Skeletal muscle satellite cell (primary cell): ENCODE results near the gene FGGY.

ENCODE experiments used
- H3K27me3 ChIP-seq: 2 replicates; pipeline ENCODE4 v1.7.0; 2013; ENCODE audit warnings: low read length; ENCODE audit not compliant: control insufficient read depth, insufficient read depth
- H3K36me3 ChIP-seq: 2 replicates; pipeline ENCODE4 v1.7.0; 2013; ENCODE audit warnings: mild to moderate bottlenecking, control low read depth, low read length; ENCODE audit not compliant: insufficient read depth
- H3K4me1 ChIP-seq: 2 replicates; pipeline ENCODE4 v1.7.0; 2013; ENCODE audit warnings: low read length; ENCODE audit not compliant: control insufficient read depth, insufficient read depth
- H3K4me2 ChIP-seq: 2 replicates; pipeline ENCODE4 v1.7.0; 2013; ENCODE audit warnings: mild to moderate bottlenecking, low read length
- H3K4me3 ChIP-seq: 2 replicates; pipeline ENCODE4 v1.7.0; 2013; ENCODE audit warnings: low read length
- H3K9ac ChIP-seq: 2 replicates; pipeline ENCODE4 v1.7.0; 2013; ENCODE audit warnings: mild to moderate bottlenecking, low read depth, low read length, moderate library complexity
- H3K9me3 ChIP-seq: replicated peaks from 2 replicates; pipeline ENCODE4 v1.7.0; 2013; ENCODE audit warnings: mild to moderate bottlenecking, control low read depth, low read length

The FGGY gene

DNA sequence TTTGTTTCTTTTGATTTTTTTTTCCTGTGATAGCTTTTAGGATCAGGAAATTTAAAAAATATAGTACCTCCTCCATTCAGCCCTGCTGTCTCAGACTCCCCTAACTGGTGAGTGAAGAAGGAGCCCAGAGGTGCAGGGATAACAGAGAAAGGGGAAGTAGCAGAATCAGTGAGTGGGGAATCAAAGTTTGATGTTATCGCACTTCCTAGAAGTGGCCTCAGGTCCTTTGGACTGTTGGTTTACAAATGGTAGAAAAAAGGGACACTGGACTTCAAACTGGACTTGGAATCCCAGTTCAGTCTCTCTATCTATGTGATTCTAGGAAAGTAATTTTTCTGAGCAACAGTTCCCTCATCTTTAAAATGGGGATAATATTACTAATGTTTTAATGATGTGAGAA, 99.5 kb downstream of the FGGY start:
- no peak overlapping the region for H3K4me3 ChIP-seq
- no peaks in the 10 kb centered on the region for H3K27me3 ChIP-seq
- no peak overlapping the region for H3K9ac ChIP-seq
- no peaks in the 10 kb centered on the region for H3K9me3 ChIP-seq
- H3K36me3 ChIP-seq: no peaks in the 10 kb centered on the region
- peaks cover 16% of the 10 kb centered on the region for H3K4me1 ChIP-seq
- no peak overlapping the region for H3K4me2 ChIP-seq

DNA sequence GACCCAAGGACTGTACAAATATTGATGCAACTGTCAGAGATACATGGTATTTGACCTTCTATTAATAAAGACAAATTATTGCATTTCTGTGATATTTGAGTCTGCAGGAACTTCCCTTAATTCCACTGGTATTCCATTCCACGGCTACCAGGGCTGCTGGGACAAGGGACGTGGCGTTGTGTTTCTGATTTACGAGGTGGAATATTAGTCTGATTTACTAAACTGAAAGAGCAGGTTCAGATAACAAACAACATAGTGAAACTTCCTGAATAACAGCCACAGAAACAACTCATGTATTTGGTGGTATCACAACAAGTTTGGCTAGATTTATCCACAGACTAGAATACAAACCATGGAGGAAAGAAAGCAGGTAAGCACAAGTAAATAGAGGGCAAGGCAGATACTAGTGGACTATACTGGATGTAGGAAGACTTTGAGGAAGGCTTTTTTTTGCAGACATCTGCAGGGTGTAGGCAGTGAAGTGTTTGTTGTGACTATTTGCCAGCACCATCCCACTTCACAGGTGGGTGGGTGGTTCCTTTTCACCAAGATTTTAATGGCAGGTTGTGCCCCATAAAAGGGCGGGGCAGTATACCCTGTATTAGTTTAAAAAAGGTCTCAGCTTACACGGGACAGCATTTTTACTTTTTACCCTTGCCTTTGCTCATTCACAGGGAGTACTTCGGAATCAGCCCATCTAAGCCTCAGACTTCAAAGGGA, 100.4 kb downstream of the FGGY start:
- no peaks in the 10 kb centered on the region for H3K9me3 ChIP-seq
- H3K4me1 ChIP-seq: peaks cover 21% of the 10 kb centered on the region
- H3K36me3 ChIP-seq: no peaks in the 10 kb centered on the region
- no peak overlapping the region for H3K9ac ChIP-seq
- H3K4me3 ChIP-seq: no peak overlapping the region
- H3K4me2 ChIP-seq: no peak overlapping the region
- H3K27me3 ChIP-seq: no peaks in the 10 kb centered on the region

DNA sequence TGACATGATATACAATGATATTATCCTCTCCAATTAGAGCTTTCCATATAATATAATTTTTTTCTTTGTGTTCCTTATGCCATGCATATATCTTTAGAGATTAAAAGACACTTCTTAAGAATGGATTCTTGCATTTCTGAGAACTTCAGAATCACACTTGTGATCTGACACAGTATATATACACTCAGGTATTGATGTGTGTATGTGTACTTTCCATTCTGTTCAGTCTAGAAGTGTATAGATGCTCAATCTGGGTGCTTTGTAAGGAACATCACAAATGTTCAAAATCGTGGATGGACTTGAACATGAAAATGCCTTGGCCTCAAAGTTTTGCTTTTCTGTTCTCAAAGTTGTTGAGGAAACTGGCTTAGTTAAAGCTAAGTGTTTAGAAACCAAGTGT, 102.7 kb downstream of the FGGY start:
- H3K9ac ChIP-seq: no peak overlapping the region
- peaks cover 5% of the 10 kb centered on the region for H3K4me1 ChIP-seq
- H3K4me2 ChIP-seq: no peak overlapping the region
- no peaks in the 10 kb centered on the region for H3K36me3 ChIP-seq
- H3K27me3 ChIP-seq: no peaks in the 10 kb centered on the region
- no peak overlapping the region for H3K4me3 ChIP-seq
- no peaks in the 10 kb centered on the region for H3K9me3 ChIP-seq

DNA sequence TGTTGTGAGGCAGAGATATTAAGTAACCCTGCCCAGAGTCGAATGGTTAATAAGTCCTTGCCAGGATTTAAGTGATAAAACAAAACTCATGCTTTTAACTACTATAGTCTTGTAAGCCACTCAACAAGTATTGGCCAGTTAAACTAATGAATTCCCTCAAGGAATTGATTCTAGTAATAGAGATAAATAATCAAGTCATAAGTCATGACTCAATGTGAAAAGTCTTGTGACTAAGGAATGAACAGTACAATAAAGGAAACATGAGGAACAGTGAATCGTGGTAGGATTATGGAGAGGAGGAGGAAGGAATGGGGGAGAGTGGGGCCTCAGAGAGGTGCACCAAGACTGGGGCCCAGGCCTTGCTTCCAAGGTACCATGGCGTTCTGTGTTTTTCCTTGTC, 104.7 kb downstream of the FGGY start:
- Histone ChIP-seq H3K9me3 (no peaks in the 10 kb centered on the region), H3K27me3 (no peaks in the 10 kb centered on the region), H3K4me3 (no peak overlapping the region), H3K36me3 (no peaks in the 10 kb centered on the region), H3K4me1 (peaks cover 5% of the 10 kb centered on the region), H3K9ac (no peak overlapping the region), H3K4me2 (no peak overlapping the region)

- no peak overlapping the region for H3K4me3 ChIP-seq
- no peak overlapping the region for H3K9ac ChIP-seq
- H3K4me1 ChIP-seq: peaks cover 5% of the 10 kb centered on the region
- no peak overlapping the region for H3K4me2 ChIP-seq
- no peaks in the 10 kb centered on the region for H3K9me3 ChIP-seq
- no peaks in the 10 kb centered on the region for H3K36me3 ChIP-seq
- no peaks in the 10 kb centered on the region for H3K27me3 ChIP-seq
Measured at GRCh38 chr1:59404796-59405195, 107.9 kb downstream of the FGGY start.

- H3K4me3 ChIP-seq: no peak overlapping the region
- no peaks in the 10 kb centered on the region for H3K9me3 ChIP-seq
- H3K36me3 ChIP-seq: no peaks in the 10 kb centered on the region
- H3K9ac ChIP-seq: no peak overlapping the region
- H3K27me3 ChIP-seq: no peaks in the 10 kb centered on the region
- no peak overlapping the region for H3K4me2 ChIP-seq
- H3K4me1 ChIP-seq: peaks cover 4% of the 10 kb centered on the region
Measured at GRCh38 chr1:59406437-59407164, 109.7 kb downstream of the FGGY start.

DNA sequence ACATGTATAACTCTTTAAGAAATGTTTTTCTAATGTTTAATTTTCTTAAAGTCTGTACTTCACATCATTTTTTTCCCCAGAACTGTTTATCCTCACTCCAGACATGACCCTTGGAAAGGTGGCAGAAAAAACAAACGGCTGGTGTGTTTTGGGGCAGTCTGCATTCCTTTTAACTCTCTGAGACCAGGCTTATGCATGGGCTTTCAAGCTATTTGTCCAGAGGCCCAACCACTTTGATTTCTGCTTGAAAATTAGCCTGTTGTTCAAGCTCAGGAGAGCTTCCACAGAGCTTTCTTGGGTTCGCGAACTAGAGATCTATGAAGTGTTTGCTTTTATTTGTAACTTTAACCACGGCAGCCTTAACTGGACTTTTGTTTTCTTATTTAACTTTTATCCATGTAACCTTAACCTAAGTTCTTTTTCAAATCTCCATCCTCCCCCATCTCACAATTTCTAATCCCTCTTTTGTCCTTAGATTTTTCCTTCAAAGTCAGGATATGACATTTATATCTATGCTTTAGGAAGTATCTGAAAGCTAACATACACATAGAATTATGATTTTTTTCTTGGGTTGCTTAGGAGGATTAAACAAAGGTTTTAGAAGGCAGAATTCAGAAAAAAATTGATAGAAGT, 111.8 kb downstream of the FGGY start:
- Histone ChIP-seq H3K4me1 (no peaks in the 10 kb centered on the region), H3K9me3 (no peaks in the 10 kb centered on the region), H3K4me2 (no peak overlapping the region), H3K36me3 (no peaks in the 10 kb centered on the region), H3K4me3 (no peak overlapping the region), H3K9ac (no peak overlapping the region), H3K27me3 (no peaks in the 10 kb centered on the region)

- no peaks in the 10 kb centered on the region for H3K4me1 ChIP-seq
Measured at GRCh38 chr1:59409549-59409948, 112.7 kb downstream of the FGGY start.

DNA sequence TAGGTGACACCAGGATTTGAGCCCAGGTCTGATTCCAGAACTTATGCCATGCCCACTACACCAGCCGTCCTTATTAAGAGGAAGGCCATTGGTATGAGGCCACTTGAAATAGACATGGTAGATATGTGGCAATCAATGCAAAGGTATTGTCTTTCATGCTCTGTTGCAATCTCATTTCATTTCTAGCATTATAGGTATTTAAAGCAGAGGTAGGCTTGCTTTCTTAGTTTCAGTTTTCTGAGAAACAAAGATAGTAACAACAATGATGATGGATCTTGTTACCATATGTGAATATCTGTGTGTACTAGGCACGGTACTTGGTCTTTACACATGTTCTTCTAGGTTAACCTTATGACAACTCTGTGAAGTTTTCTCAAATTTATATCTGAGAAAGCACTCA, 113.1 kb downstream of the FGGY start:
- Histone ChIP-seq H3K9me3 (no peaks in the 10 kb centered on the region), H3K9ac (no peak overlapping the region)

More at GRCh38 chr1:59409549-59409948, 112.7 kb downstream of the FGGY start:
- no peaks in the 10 kb centered on the region for H3K36me3 ChIP-seq
- no peak overlapping the region for H3K4me2 ChIP-seq
- H3K4me3 ChIP-seq: no peak overlapping the region
- H3K27me3 ChIP-seq: no peaks in the 10 kb centered on the region
- no peaks in the 10 kb centered on the region for H3K9me3 ChIP-seq
- H3K9ac ChIP-seq: no peak overlapping the region

GRCh38 chr1:59410457-59410856, 113.6 kb downstream of the FGGY start:
- Histone ChIP-seq H3K4me3 (no peak overlapping the region), H3K4me1 (peaks cover 6% of the 10 kb centered on the region), H3K27me3 (no peaks in the 10 kb centered on the region), H3K9ac (no peak overlapping the region), H3K9me3 (no peaks in the 10 kb centered on the region), H3K4me2 (no peak overlapping the region), H3K36me3 (no peaks in the 10 kb centered on the region)

More for the DNA sequence above, 113.1 kb downstream of the FGGY start:
- no peak overlapping the region for H3K4me3 ChIP-seq
- no peak overlapping the region for H3K4me2 ChIP-seq
- H3K4me1 ChIP-seq: peaks cover 1% of the 10 kb centered on the region
- no peaks in the 10 kb centered on the region for H3K36me3 ChIP-seq
- no peaks in the 10 kb centered on the region for H3K27me3 ChIP-seq

DNA sequence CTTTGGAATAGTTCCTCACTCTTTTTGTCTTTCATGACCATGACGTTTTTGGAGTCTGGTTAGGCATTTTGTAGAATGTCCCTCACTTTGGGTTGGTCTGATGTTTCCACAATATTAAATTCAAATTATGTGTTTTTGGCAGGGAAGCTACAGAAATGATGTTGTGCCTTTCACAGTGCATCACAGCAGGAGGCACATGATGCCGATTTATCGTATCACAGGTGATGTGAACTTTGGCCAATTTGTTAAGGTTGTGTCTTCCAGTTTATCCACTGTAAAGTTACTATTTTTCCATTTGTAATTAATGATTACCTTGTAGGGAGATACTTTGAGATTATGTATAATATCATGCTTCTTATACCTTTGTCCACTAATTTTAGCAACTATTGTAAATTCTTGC, 114.3 kb downstream of the FGGY start:
- no peaks in the 10 kb centered on the region for H3K9me3 ChIP-seq
- H3K36me3 ChIP-seq: no peaks in the 10 kb centered on the region
- H3K4me3 ChIP-seq: no peak overlapping the region
- H3K27me3 ChIP-seq: no peaks in the 10 kb centered on the region
- no peak overlapping the region for H3K9ac ChIP-seq
- H3K4me2 ChIP-seq: no peak overlapping the region
- H3K4me1 ChIP-seq: peaks cover 7% of the 10 kb centered on the region
